K562 (cell line): ENCODE data around the gene PEX5L. TPM values are rescaled to one million over a fixed set of nuclear protein-coding genes. Genes with fewer than 3 reads are reported as not detected.

Experiments
- ATAC-seq: fragments of 200-7000 bp; cut with Tn5 transposase; 3 replicates; pipeline ENCODE4 v1.9.1; 2020; ENCODE audit warnings: moderate library complexity
- BruUV-seq: library from RNA; stranded (reverse); fragments of 400-500 nt; replicated peaks from 2 replicates; lab custom pipeline; 2021; lab: Mats Ljungman, UMichigan
- CTCF ChIA-PET: fragments of 300-600 bp; formaldehyde crosslinking; extraction: SDS; loops from one replicate; lab custom pipeline; 2021; ENCODE audit warnings: low intra/inter-chr PET ratio; lab: Yijun Ruan, JAX
- POLR2A ChIA-PET: fragments of 300-600, 350-650 bp; sonication (Branson Sonifier 250); formaldehyde crosslinking; extraction: SDS; loops from one replicate; lab custom pipeline; 2021; ENCODE audit warnings: antibody characterized with exemption, inconsistent platforms; lab: Yijun Ruan, JAX
- DNase-seq, 4 experiments: peaks; one replicate each; pipeline versions ENCODE4 v3.0.0 to v3.0.0-alpha.2; 2011 to 2018; ENCODE audit warnings: low spot score in 3 of 4, mixed read lengths in 3 of 4; ENCODE audit errors: extremely low read depth in 1 of 4
- FAIRE-seq: peaks from 2 replicates; lab custom pipeline; 2011; peaks lifted over from hg19 to GRCh38; lab: Jason Lieb, UNC
- H2AFZ ChIP-seq: 2 replicates; pipeline ENCODE4 v1.6.0; 2011; ENCODE audit warnings: low read depth, low read length, control low read depth, inconsistent platforms
- H3K27ac ChIP-seq: fragments of 200-600 bp; 3 replicates; pipeline ENCODE4 v1.8.0; 2011; ENCODE audit warnings: low read depth, mild to moderate bottlenecking, control low read depth, inconsistent platforms, low read length, moderate library complexity, mixed read lengths; ENCODE audit errors: extremely low read depth
- H3K27me3 ChIP-seq, 2 experiments: fragments of 300-600 bp in 1 of 2; 2 replicates in 1 of 2; 3 replicates in 1 of 2; pipeline versions ENCODE4 v1.6.0 to v1.8.0; 2011; ENCODE audit warnings: inconsistent platforms in 2 of 2, low read length in 2 of 2, mild to moderate bottlenecking in 1 of 2, mixed read lengths in 1 of 2, moderate library complexity in 1 of 2; ENCODE audit not compliant: control insufficient read depth in 2 of 2, insufficient read depth in 2 of 2
- H3K36me3 ChIP-seq: fragments of 300-600 bp; 3 replicates; pipeline ENCODE4 v1.8.0; 2011; ENCODE audit warnings: mild to moderate bottlenecking, low read length, inconsistent platforms; ENCODE audit not compliant: control insufficient read depth, insufficient read depth
- H3K4me1 ChIP-seq, 2 experiments: fragments of 200-600 bp in 1 of 2; replicated peaks in 1 of 2; 2 replicates in 1 of 2; 3 replicates in 1 of 2; pipeline versions ENCODE4 v1.5.1 to v1.8.0; 2011; ENCODE audit warnings: inconsistent platforms in 2 of 2, low read length in 2 of 2, mild to moderate bottlenecking in 1 of 2, mixed read lengths in 1 of 2, moderate library complexity in 1 of 2; ENCODE audit not compliant: control insufficient read depth in 2 of 2, insufficient read depth in 2 of 2
- H3K4me2 ChIP-seq: 2 replicates; pipeline ENCODE4 v1.6.1; 2011; ENCODE audit warnings: low read length, control low read depth, inconsistent platforms, mixed read lengths; ENCODE audit not compliant: insufficient read depth
- H3K4me3 ChIP-seq: fragments of 200-600 bp; sonication (generic), shearing (Covaris generic); 2 replicates; pipeline ENCODE4 v1.5.1; 2016; ENCODE audit warnings: control low read depth, inconsistent platforms
- H3K79me2 ChIP-seq: fragments of 200-600 bp; 3 replicates; pipeline ENCODE4 v1.8.0; 2011; ENCODE audit warnings: low read length, inconsistent platforms; ENCODE audit not compliant: control insufficient read depth, insufficient read depth
- H3K9ac ChIP-seq, 2 experiments: 2 replicates each; pipeline versions ENCODE4 v1.6.0 to v1.6.1; 2011; ENCODE audit warnings: low read depth in 2 of 2, low read length in 2 of 2, control low read depth in 1 of 2, inconsistent platforms in 1 of 2, mild to moderate bottlenecking in 1 of 2, mixed read lengths in 1 of 2; ENCODE audit not compliant: insufficient read depth in 1 of 2
- H3K9me1 ChIP-seq: one replicate; pipeline ENCODE4 v1.6.0; 2011; ENCODE audit warnings: inconsistent platforms, mild to moderate bottlenecking, low read length, moderate library complexity; ENCODE audit not compliant: control insufficient read depth, insufficient read depth
- H3K9me3 ChIP-seq: replicated peaks from 2 replicates; pipeline ENCODE4 v1.5.1; 2011; ENCODE audit warnings: low read depth, low read length, inconsistent platforms; ENCODE audit not compliant: control insufficient read depth, insufficient read depth
- H4K20me1 ChIP-seq: replicated peaks from 2 replicates; pipeline ENCODE4 v1.6.1; 2011; ENCODE audit warnings: low read length, inconsistent platforms, mixed read lengths; ENCODE audit not compliant: control insufficient read depth, insufficient read depth
- CREB1 ChIP-seq, 2 experiments: sonication (generic) in 1 of 2; formaldehyde crosslinking in 1 of 2; IDR thresholded peaks; 2 replicates each; pipeline versions ENCODE4 v1.6.1 to v1.8.0; 2012 to 2022; ENCODE audit warnings: inconsistent platforms in 1 of 2, mild to moderate bottlenecking in 1 of 2, missing genetic modification reagents in 1 of 2, moderate library complexity in 1 of 2
- CREBBP ChIP-seq: IDR thresholded peaks from one replicate; pipeline ENCODE4 v1.6.1; 2012; ENCODE audit warnings: low read depth, mild to moderate bottlenecking, control low read depth, inconsistent platforms, low read length
- FOXM1 ChIP-seq, 2 experiments: fragments of 450-650 bp in 1 of 2; sonication (generic) in 1 of 2; formaldehyde crosslinking in 1 of 2; IDR thresholded peaks; 2 replicates each; pipeline versions ENCODE4 v1.6.1 to v1.9.0; 2017 to 2022; ENCODE audit warnings: low read depth in 2 of 2, mild to moderate bottlenecking in 2 of 2, missing genetic modification reagents in 1 of 2, moderate library complexity in 1 of 2
- HMG20A ChIP-seq: fragments of 450-650 bp; formaldehyde crosslinking; conservative IDR thresholded peaks from 2 replicates; pipeline ENCODE4 v1.4.0; 2020; ENCODE audit warnings: mild to moderate bottlenecking, mixed read lengths
- LEF1 ChIP-seq: fragments of 450-650 bp; IDR thresholded peaks from 2 replicates; pipeline ENCODE4 v1.6.1; 2016; ENCODE audit warnings: mild to moderate bottlenecking
- NBN ChIP-seq: fragments of 450-650 bp; IDR thresholded peaks from 2 replicates; pipeline ENCODE4 v1.6.1; 2016; ENCODE audit warnings: low read depth, mild to moderate bottlenecking
- PRDM10 ChIP-seq: fragments of 450-650 bp; IDR thresholded peaks from 2 replicates; pipeline ENCODE4 v1.6.1; 2018; ENCODE audit not compliant: partially characterized antibody
- RBFOX2 ChIP-seq: fragments of 200-400 bp; formaldehyde crosslinking; IDR thresholded peaks from 2 replicates; pipeline ENCODE4 v1.6.1; 2017; ENCODE audit warnings: low read depth, mild to moderate bottlenecking, low read length, moderate library complexity
- RBM25 ChIP-seq: fragments of 200-400 bp; formaldehyde crosslinking; IDR thresholded peaks from 2 replicates; pipeline ENCODE4 v1.6.1; 2018; ENCODE audit warnings: low read length, low read depth, moderate library complexity; ENCODE audit not compliant: severe bottlenecking
- SMAD4 ChIP-seq: fragments of 250-450 bp; sonication (Bioruptor Pico); conservative IDR thresholded peaks from 2 replicates; pipeline ENCODE4 v1.8.0; 2021; ENCODE audit warnings: inconsistent platforms, mild to moderate bottlenecking, moderate library complexity
- SUPT5H ChIP-seq: fragments of 450-650 bp; IDR thresholded peaks from 2 replicates; pipeline ENCODE4 v1.6.1; 2016
- TSC22D4 ChIP-seq: fragments of 450-650 bp; IDR thresholded peaks from 2 replicates; pipeline ENCODE4 v1.6.1; 2016; ENCODE audit warnings: missing genetic modification characterization, missing biosample characterization, control low read depth
- ZBED1 ChIP-seq: IDR thresholded peaks from 2 replicates; pipeline ENCODE4 v1.6.1; 2014
- ZC3H4 ChIP-seq: sonication (generic); formaldehyde crosslinking; IDR thresholded peaks from 2 replicates; pipeline ENCODE4 v1.9.0; 2021; ENCODE audit warnings: missing genetic modification reagents, borderline replicate concordance
- ZNF224 ChIP-seq: sonication (generic); formaldehyde crosslinking; IDR thresholded peaks from 2 replicates; pipeline ENCODE4 v1.8.0; 2022; ENCODE audit warnings: mild to moderate bottlenecking, missing genetic modification reagents
- ZNF695 ChIP-seq: fragments of 450-650 bp; formaldehyde crosslinking; IDR thresholded peaks from 2 replicates; pipeline ENCODE4 v1.4.0; 2020; ENCODE audit warnings: mild to moderate bottlenecking, moderate library complexity
- WGBS: fragments of 100-300 bp; shearing (Covaris generic); methylation state at CpG from one replicate; pipeline ENCODE4 v1.1.6; 2016; ENCODE audit warnings: low coverage, mixed read lengths; ENCODE audit not compliant: insufficient coverage; ENCODE audit errors: missing lambda C conversion rate; 5-methylcytosine and 5-hydroxymethylcytosine counted together
- in situ Hi-C: fragments of 300-500 bp; cut with MboI; formaldehyde crosslinking; loops from 4 replicates; pipeline ENCODE4 v1.15.0; 2018; ENCODE audit warnings: inconsistent platforms, mixed read lengths
- intact Hi-C: fragments of 100-400 bp; cut with micrococcal nuclease; formaldehyde crosslinking; loops from 2 replicates; pipeline ENCODE4 v1.14.2; 2022
- polyA plus RNA-seq, 8 experiments: library from polyadenylated mRNA; depleted of rRNA in 4 of 8; stranded (reverse) in 5 of 8; unstranded in 3 of 8; fragments of >200 nt; fragmentation: Nextera tagmentation in 2 of 8; fragmentation: Illumina TruSeq in 1 of 8; extraction: Ambion mirVana in 2 of 8; extraction: Trizol in 1 of 8; gene quantifications; 2 replicates each; pipeline versions ENCODE4 v1.2.1 to v1.2.3, GENCODE V29; 2011 to 2014; ENCODE audit warnings: inconsistent platforms in 1 of 8, missing spikeins in 1 of 8
- total RNA-seq, 7 experiments: library from RNA; depleted of rRNA in 6 of 7; stranded (reverse); fragments of >200 nt in 6 of 7; fragmentation: Illumina TruSeq in 2 of 7; extraction: Trizol in 2 of 7; gene quantifications; 2 replicates each; pipeline versions ENCODE4 v1.2.1 to v1.2.3, GENCODE V29; 2011 to 2021; ENCODE audit warnings: low replicate concordance in 1 of 7
- TF ChIP-seq, protein P1 (sequence below): IDR thresholded peaks from 3 replicates; pipeline ENCODE4 v1.6.1; 2011; ENCODE audit warnings: borderline replicate concordance, mild to moderate bottlenecking; ENCODE audit not compliant: insufficient read length, insufficient read depth

The PEX5L gene
- total and polyA plus RNA-seq, 9 of the 15 experiments (the other 6 are each of a cell fraction or from before 2014, with no cell fraction given), result not detected

DNA sequence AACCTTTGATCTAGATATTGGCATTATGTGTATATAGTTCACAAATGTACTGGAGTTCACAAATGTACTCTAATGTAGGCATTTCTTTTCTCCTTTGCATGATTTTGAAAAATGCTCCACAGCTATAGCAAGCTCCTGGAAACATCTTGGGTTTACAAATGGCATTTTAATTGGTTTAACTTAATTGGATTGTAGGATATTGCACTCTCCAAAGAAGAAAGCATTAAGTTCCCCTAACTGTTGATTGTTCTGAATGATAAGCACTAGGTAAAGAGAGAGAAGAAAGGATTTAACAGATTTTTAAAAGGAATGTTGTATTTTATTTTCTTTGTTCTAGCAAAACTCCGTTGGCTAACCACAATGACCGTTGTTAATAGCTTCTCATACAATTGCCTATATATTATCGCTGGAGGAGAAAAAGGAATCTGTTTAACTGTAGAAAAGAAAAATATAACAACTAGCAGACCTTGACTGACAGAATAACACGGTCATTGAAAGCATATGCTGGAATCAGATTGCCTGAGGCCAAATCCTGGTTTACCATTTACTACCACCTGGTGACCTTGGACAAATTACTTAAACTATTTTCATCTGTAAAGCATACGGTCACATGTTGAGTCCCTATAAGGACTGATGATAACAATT lies 170.8 kb downstream of the PEX5L start:
- DNase-seq (no peak), FAIRE-seq (no peak), ATAC-seq (no peak)
- POLR2A ChIA-PET, result no interaction called here
- no peaks in the 10 kb centered on the region for H4K20me1 ChIP-seq
- in situ Hi-C loops (no loop called here), intact Hi-C loops (no loop called here)
- no peaks in the 10 kb centered on the region for H3K9me1 ChIP-seq
- H3K4me2 ChIP-seq, result no peak overlapping the region
- no peaks in the 10 kb centered on the region for H3K4me1 ChIP-seq
- WGBS, result 0% methylated on average over 5 of the region's 5 CpGs
- H3K9ac ChIP-seq, result no peak overlapping the region
- H3K27ac ChIP-seq, result no peak overlapping the region
- no peaks in the 10 kb centered on the region for H3K9me3 ChIP-seq
- CTCF ChIA-PET, result no interaction called here
- H3K36me3 ChIP-seq, result no peaks in the 10 kb centered on the region
- H3K27me3 ChIP-seq, result no peaks in the 10 kb centered on the region
- H3K79me2 ChIP-seq, result no peaks in the 10 kb centered on the region
- BruUV-seq, result no TSS peak
- H3K4me3 ChIP-seq, result no peak overlapping the region
- H2AFZ ChIP-seq, result no peak overlapping the region
- TF ChIP-seq, protein P1, sequence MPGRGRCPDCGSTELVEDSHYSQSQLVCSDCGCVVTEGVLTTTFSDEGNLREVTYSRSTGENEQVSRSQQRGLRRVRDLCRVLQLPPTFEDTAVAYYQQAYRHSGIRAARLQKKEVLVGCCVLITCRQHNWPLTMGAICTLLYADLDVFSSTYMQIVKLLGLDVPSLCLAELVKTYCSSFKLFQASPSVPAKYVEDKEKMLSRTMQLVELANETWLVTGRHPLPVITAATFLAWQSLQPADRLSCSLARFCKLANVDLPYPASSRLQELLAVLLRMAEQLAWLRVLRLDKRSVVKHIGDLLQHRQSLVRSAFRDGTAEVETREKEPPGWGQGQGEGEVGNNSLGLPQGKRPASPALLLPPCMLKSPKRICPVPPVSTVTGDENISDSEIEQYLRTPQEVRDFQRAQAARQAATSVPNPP, result no peak
- no peak for TF ChIP-seq PRDM10
- no peak for TF ChIP-seq ZBED1
- no peak for TF ChIP-seq CREBBP
- TF ChIP-seq ZC3H4 (CRISPR knock-in tag), result no peak
- TF ChIP-seq LEF1, result no peak
- TF ChIP-seq TSC22D4 (tag), result no peak
- TF ChIP-seq ZNF224 (CRISPR knock-in tag), result no peak
- no peak for TF ChIP-seq FOXM1 (IDR thresholded peaks at IDR 0.05; ENCODE audit: low read depth)
- TF ChIP-seq FOXM1 (CRISPR knock-in tag; IDR thresholded peaks at IDR 0.05; ENCODE audit: low read depth), result no peak
- no peak for TF ChIP-seq ZNF695 (CRISPR knock-in tag)
- no peak for TF ChIP-seq SUPT5H
- TF ChIP-seq HMG20A, result no peak
- TF ChIP-seq RBM25, result no peak
- TF ChIP-seq SMAD4 (CRISPR knock-in tag), result no peak
- TF ChIP-seq RBFOX2, result no peak
- no peak for TF ChIP-seq NBN
- TF ChIP-seq CREB1 (IDR thresholded peaks at IDR 0.05), result no peak
- TF ChIP-seq CREB1 (CRISPR knock-in tag; IDR thresholded peaks at IDR 0.05), result no peak
